ENCODE measurements around the gene BBLN.
"Not testable (repeated sequence)": the region's sequence is repeated elsewhere in the genome, so short reads cannot be mapped to it uniquely, and the experiment has no call there.

The BBLN gene

DNA sequence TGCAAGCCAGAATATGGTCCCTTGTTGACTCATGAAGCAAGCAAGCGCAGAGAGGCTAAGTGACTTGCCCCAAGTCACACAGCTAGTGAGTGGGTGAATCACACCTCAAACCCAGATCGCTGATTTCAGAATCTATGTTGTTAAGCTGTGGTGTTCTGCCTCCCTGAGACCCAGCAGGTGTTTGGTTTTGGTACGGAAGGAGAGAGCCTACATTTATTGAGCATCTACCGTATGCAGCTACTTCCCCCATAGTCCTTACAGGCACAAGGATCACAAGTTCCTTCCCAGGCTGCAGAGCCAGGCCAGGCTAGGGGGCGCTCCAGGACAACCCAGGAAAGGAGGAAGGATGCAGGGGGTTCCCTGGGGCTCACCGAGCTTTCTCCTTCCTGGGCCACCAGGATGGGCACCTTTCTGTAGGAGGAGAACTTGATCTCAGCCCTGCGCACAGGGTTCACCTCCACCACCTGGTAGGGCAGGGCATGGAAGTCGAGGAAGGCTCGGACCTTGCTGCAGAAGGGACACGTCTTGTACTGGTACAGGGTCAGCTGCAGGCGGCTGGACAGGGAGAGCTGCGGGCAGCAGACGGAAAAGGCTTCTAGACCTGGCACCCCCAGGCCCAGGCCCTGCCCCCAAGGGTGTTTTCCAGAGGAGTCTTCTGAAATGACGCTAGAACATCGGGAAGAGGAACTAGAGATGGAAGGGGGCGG is 35.0 kb upstream of the BBLN start:
- no peak for DNase-seq

- DNase-seq, result no peak
Measured at GRCh38 chr9:128125580-128126354, 34.3 kb upstream of the BBLN start.

DNA sequence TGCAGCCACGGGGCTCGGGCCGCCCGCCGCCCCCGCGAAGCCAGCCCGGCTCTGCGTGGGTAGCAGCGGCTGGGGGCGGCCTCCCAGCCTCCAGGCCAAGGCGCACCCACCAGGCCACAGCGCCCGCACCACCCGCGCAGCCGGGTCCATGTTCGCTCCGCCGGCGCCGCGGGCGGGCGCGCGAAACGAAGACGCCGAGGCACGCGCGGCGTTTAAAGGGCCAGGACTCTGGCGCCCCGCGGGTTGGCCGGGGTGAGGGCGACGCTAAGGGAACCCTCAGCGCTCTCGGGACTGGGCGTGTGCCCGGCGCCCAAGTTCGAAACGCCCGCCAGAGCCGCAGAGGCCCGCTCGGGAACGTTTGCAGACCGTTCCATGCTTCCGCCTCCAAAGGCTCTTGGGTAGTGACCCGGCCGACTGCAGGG is 32.5 kb upstream of the BBLN start, which contains the start of gene PTGES2:
Gene PTGES2, minus strand, starts transcription at position 162 of the 422 bp plus-strand sequence. Its CDS starts 12 bp downstream, at position 150.
- DNase-seq, result peak; percentile 42

DNA sequence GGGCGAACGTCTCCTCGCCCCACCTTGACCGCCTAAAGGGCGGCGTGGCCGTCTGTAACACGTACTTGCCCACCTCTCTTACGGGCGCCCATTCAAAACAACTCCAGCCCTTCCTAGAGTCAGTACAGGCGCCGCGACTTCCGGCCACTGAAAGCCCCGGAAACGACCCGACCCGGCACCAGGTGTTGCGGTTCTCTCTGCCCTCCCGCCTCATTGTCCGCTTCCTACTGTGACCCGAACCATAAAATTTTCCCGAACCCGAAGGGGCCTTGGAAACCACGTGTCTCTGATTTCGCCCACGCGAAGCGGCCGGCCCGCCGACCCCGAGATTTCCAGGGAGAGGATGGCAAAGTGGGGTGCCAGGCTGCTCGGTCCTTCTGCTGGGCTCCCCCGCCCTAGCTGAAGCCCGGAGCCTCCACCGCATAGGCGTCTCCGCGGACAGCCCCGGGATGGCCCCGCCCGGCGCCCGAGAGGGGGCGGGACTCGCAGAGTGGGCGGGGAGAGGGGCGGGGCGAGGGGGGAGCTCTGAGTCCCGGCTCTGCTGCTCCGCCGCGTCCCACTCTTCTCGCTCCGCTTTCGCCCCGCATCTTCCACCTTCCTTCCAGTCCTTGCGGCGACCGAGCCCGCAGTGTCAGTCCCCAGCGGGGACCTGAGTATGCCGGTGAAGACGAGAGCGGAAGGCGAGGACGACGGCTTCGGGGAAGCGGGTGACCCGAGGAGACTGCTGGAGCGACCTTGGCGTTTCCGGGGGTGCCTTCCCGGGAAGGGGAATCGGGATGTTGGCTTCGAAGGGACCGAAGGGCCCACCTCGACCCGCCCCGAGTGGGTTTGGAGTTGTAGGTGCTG is 31.9 kb upstream of the BBLN start:
- DNase-seq, result peak; percentile 89

- DNase-seq, result no peak
Measured at GRCh38 chr9:128128836-128129590, 31.1 kb upstream of the BBLN start.

DNA sequence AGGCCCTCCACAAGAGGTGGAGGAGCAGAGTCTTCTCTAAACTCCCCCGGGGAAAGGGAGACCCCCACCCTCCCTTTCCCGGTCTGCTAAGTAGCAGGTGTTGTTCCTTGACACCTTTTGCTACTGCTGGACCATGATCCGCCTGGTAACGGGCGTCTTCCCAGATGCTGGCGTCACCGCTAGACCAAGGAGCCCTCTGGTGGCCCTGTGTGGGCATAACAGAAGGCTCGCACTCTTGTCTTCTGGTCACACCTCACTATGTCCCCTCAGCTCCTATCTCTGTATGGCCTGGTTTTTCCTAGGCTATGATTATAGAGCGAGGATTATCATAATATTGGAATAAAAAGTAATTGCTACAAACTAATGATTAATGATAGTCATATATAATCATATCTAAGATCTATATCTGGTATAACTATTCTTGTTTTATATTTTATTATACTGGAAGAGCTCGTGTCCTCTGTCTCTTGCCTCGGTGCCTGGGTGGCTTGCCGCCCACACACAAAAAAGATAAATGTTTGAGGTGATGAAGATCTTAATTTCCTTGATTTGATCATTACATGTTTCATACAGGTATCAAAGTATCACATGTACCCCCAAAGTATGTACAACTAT is 30.0 kb upstream of the BBLN start:
- not testable (repeated sequence) for DNase-seq

- DNase-seq, result not testable (repeated sequence)
Measured at GRCh38 chr9:128130651-128131050, 29.4 kb upstream of the BBLN start.

DNA sequence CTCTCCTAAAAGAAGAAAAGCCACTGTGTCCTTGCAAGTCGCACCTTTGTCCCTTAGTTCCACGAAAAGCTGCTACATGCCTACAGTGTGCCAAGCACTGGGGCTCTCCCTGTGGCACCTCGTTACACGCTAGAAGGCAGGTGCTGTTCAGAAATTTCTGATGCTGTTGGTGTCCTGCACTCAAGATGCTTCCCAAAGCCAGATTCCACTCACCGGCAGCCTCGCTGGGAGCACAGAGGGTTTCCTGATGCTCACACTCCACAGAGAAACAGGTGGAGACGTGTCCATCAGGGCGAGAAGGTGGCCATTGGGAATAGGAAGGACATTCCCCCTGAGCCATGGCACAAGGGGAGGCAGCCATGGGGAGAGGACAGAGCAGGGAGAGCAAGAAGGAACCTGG is 28.7 kb upstream of the BBLN start:
- not testable (repeated sequence) for DNase-seq

GRCh38 chr9:128132139-128132538 is 27.9 kb upstream of the BBLN start:
- not testable (repeated sequence) for DNase-seq

DNA sequence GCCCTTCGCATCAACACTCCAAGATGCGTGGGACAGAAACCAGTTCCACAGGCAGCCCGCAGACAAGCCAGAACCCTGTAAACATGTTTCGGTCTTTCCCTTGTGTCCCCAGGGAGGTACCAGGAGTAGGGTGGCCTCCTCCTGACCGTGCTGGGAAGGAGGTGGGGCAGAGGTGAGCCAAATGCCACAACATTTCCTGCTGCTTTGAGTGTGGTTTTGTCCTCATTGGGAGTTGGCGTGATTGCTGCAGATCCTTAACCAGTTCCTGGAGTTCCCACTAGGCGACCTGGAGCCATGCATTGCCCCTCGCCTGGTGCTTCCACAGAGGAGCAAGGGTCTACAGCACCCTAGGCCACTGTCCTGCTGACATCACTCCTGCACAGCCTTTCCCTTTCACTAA is 24.5 kb upstream of the BBLN start:
- not testable (repeated sequence) for DNase-seq

- DNase-seq, result no peak
Measured at GRCh38 chr9:128136816-128137793, 23.0 kb upstream of the BBLN start.

DNA sequence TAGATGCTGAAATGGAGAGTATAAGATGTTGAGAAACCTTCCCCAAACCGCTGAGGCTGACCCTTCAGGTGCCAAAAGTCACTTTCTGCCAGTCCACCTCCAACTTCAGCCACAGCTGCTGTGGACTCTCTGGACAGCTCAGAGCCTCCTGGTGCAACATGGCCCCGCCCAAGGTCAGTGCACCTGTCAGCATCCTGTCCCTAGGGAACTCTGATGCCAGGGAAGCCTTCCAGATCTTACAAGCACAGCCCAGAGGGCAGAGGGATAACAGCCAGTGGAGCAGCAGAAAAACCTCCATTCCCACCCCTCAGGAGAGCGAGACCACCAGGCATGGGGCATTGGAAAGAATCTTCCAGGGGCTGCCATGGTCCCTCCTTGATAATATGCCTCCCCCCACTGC is 22.1 kb upstream of the BBLN start:
- no peak for DNase-seq

DNA sequence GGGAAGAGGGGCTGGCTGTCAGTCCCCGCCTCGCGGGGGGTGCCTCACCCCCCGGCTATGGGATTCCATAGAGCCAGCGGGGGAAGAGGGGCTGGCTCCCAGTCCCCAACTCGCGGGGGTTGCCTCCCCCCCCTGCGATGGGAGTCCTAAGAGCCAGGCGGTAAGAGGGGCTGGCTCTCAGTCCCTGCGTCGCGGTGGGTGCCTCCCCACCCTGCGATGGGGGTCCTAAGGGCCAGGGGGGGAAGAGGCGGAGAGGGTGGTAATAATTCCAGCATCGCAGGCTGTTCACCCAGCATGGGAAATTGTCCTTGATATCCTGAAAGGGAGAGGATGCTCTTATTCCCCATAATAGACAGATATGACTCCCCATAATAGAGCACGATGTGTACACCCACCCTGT is 20.4 kb upstream of the BBLN start:
- DNase-seq, result no peak

GRCh38 chr9:128141604-128142003 is 18.5 kb upstream of the BBLN start:
- no peak for DNase-seq

- DNase-seq, result no peak
Measured at GRCh38 chr9:128142061-128142460, 18.0 kb upstream of the BBLN start.

DNA sequence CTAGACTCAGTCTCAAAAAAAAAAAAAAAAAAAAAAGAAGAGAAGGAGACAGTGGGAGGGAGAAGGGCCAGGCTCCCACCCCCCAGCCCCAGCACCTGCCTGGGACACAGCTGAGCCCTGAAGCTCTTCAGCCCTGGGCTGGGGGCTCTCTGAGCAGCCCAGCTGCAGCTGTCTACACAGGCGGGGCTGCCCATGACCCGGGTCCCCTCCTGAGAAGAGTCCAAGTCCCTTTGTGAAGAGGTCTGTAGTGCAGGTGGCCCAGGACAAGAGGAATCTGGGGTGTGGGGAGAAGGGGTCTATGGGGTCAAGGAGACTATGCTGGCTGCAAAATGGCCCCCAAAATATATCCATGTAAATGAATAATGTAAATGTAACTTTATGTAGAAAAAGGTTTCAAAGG is 17.5 kb upstream of the BBLN start:
- no peak for DNase-seq

GRCh38 chr9:128143525-128144238 is 16.4 kb upstream of the BBLN start:
- no peak for DNase-seq

GRCh38 chr9:128144239-128145181 is 15.6 kb upstream of the BBLN start:
- DNase-seq, result no peak

DNA sequence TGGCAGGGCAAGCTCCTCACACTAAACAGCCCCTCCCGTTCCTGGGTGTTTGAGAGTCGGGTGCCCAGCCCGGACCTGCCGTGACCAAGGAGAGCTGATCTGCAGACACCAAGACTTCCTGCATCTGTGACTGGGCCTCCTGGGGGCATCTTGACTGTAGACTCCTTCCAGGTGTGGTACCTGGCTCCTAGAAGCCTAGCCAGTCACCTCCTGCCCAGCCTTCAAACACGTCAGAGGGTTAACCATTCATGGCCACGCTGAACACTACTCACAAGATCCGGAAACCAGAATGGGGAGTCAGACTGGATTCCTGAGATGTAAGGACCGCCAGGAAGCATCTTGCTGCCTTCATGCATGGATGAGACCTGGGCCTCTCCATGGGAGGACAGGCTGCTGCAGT is 14.5 kb upstream of the BBLN start:
- no peak for DNase-seq
